Effector memory CD4-positive, alpha-beta T cell (primary cell): Measurements from ENCODE around the gene GJB3.

ENCODE experiments used
- DNase-seq, 3 donors: peaks; one replicate each; pipeline ENCODE4 v3.0.0-alpha.2; 2020
- H3K27ac ChIP-seq: 2 replicates; pipeline ENCODE4 v1.7.0; 2013; ENCODE audit warnings: mild to moderate bottlenecking, low read length, moderate library complexity; ENCODE audit not compliant: insufficient read depth, poor library complexity, severe bottlenecking
- H3K27me3 ChIP-seq: replicated peaks from 2 replicates; pipeline ENCODE4 v1.7.0; 2013; ENCODE audit warnings: mild to moderate bottlenecking, low read length; ENCODE audit not compliant: insufficient read depth, control insufficient read depth, poor library complexity, severe bottlenecking
- H3K36me3 ChIP-seq: 2 replicates; pipeline ENCODE4 v1.7.0; 2013; ENCODE audit warnings: mild to moderate bottlenecking, low read length, moderate library complexity; ENCODE audit not compliant: control insufficient read depth, insufficient read depth
- H3K4me1 ChIP-seq: 2 replicates; pipeline ENCODE4 v1.7.0; 2013; ENCODE audit warnings: low read length, mild to moderate bottlenecking; ENCODE audit not compliant: control insufficient read depth, insufficient read depth, poor library complexity, severe bottlenecking
- H3K4me3 ChIP-seq: 2 replicates; pipeline ENCODE4 v1.7.0; 2013; ENCODE audit warnings: low read length, low read depth, mild to moderate bottlenecking; ENCODE audit not compliant: insufficient read depth, poor library complexity, severe bottlenecking
- H3K9me3 ChIP-seq: 2 replicates; pipeline ENCODE4 v1.7.0; 2013; ENCODE audit warnings: mild to moderate bottlenecking, low read length, moderate library complexity; ENCODE audit not compliant: control insufficient read depth

The GJB3 gene

GRCh38 chr1:34746101-34746500, 34.9 kb upstream of the GJB3 start:
- H3K4me3 ChIP-seq: no peak overlapping the region
- DNase-seq: no peak
- no peaks in the 10 kb centered on the region for H3K36me3 ChIP-seq
- peaks cover 3% of the 10 kb centered on the region for H3K4me1 ChIP-seq
- H3K27me3 ChIP-seq: no peaks in the 10 kb centered on the region
- H3K27ac ChIP-seq: no peak overlapping the region
- no peaks in the 10 kb centered on the region for H3K9me3 ChIP-seq

GRCh38 chr1:34746785-34747637, 34.0 kb upstream of the GJB3 start:
- no peaks in the 10 kb centered on the region for H3K9me3 ChIP-seq
- peaks cover 3% of the 10 kb centered on the region for H3K4me1 ChIP-seq
- no peak for DNase-seq
- no peaks in the 10 kb centered on the region for H3K36me3 ChIP-seq
- no peaks in the 10 kb centered on the region for H3K27me3 ChIP-seq
- no peak overlapping the region for H3K27ac ChIP-seq
- H3K4me3 ChIP-seq: no peak overlapping the region

GRCh38 chr1:34747638-34747941, 33.4 kb upstream of the GJB3 start:
- Histone ChIP-seq H3K4me1 (peaks cover under 1% of the 10 kb centered on the region), H3K4me3 (no peak overlapping the region), H3K9me3 (no peaks in the 10 kb centered on the region), H3K36me3 (no peaks in the 10 kb centered on the region), H3K27me3 (no peaks in the 10 kb centered on the region), H3K27ac (no peak overlapping the region)
- no peak for DNase-seq

- Histone ChIP-seq H3K27me3 (no peaks in the 10 kb centered on the region), H3K36me3 (no peaks in the 10 kb centered on the region), H3K27ac (no peak overlapping the region), H3K4me1 (no peaks in the 10 kb centered on the region), H3K4me3 (no peak overlapping the region), H3K9me3 (no peaks in the 10 kb centered on the region)
- DNase-seq: no peak
These were observed 31.0 kb upstream of the GJB3 start for GRCh38 chr1:34749992-34750391.

- no peaks in the 10 kb centered on the region for H3K9me3 ChIP-seq
- DNase-seq: no peak
- H3K27ac ChIP-seq: no peak overlapping the region
- H3K4me1 ChIP-seq: no peaks in the 10 kb centered on the region
- no peak overlapping the region for H3K4me3 ChIP-seq
- no peaks in the 10 kb centered on the region for H3K27me3 ChIP-seq
- H3K36me3 ChIP-seq: no peaks in the 10 kb centered on the region
These were observed 30.4 kb upstream of the GJB3 start for GRCh38 chr1:34750610-34751009.

GRCh38 chr1:34753163-34753562, 27.9 kb upstream of the GJB3 start:
- Histone ChIP-seq H3K4me3 (no peak overlapping the region), H3K36me3 (no peaks in the 10 kb centered on the region), H3K27me3 (no peaks in the 10 kb centered on the region), H3K4me1 (no peaks in the 10 kb centered on the region), H3K27ac (no peak overlapping the region), H3K9me3 (no peaks in the 10 kb centered on the region)
- no peak for DNase-seq

GRCh38 chr1:34754964-34755637, 25.9 kb upstream of the GJB3 start, which contains the start of gene GJB5:
TSS of gene GJB5 (plus strand) at chr1:34755047. CDS start at chr1:34757331, 2,284 bp downstream.
- Histone ChIP-seq H3K4me1 (no peaks in the 10 kb centered on the region), H3K36me3 (no peaks in the 10 kb centered on the region), H3K9me3 (no peaks in the 10 kb centered on the region), H3K4me3 (no peak within 1 kb of the TSS), H3K27me3 (no peaks in the 10 kb centered on the region), H3K27ac (no peak within 1 kb of the TSS)
- no peak for DNase-seq

- Histone ChIP-seq H3K4me1 (no peaks in the 10 kb centered on the region), H3K4me3 (no peak overlapping the region), H3K27ac (no peak overlapping the region), H3K27me3 (no peaks in the 10 kb centered on the region), H3K9me3 (no peaks in the 10 kb centered on the region), H3K36me3 (no peaks in the 10 kb centered on the region)
- DNase-seq: no peak
These were observed 25.1 kb upstream of the GJB3 start for GRCh38 chr1:34755961-34756360.

GRCh38 chr1:34757386-34757785, 23.6 kb upstream of the GJB3 start:
- Histone ChIP-seq H3K36me3 (no peaks in the 10 kb centered on the region), H3K9me3 (no peaks in the 10 kb centered on the region), H3K27ac (no peak overlapping the region), H3K27me3 (no peaks in the 10 kb centered on the region), H3K4me3 (no peak overlapping the region), H3K4me1 (no peaks in the 10 kb centered on the region)
- DNase-seq: no peak

- no peak overlapping the region for H3K27ac ChIP-seq
- H3K4me1 ChIP-seq: no peaks in the 10 kb centered on the region
- H3K27me3 ChIP-seq: no peaks in the 10 kb centered on the region
- no peak overlapping the region for H3K4me3 ChIP-seq
- DNase-seq: no peak
- H3K36me3 ChIP-seq: no peaks in the 10 kb centered on the region
- no peaks in the 10 kb centered on the region for H3K9me3 ChIP-seq
These were observed 22.3 kb upstream of the GJB3 start for GRCh38 chr1:34758751-34759150.
